DOHH2 (cell line): ENCODE data around the gene CANT1.
"Not testable (repeated sequence)": the region's sequence is repeated elsewhere in the genome, so short reads cannot be mapped to it uniquely, and the experiment has no call there.

Experiments
- H3F3A ChIP-seq: fragments of 200-600 bp; sonication (generic), shearing (Covaris generic); 2 replicates; pipeline ENCODE4 v1.6.0; 2016; ENCODE audit warnings: antibody characterized with exemption, mild to moderate bottlenecking; ENCODE audit not compliant: control insufficient read depth, insufficient read depth
- H3K27ac ChIP-seq: fragments of 200-600 bp; sonication (generic); 2 replicates; pipeline ENCODE4 v1.5.1; 2014; ENCODE audit warnings: low read depth, mild to moderate bottlenecking, low read length, moderate library complexity
- H3K27me3 ChIP-seq: fragments of 200-600 bp; sonication (generic); 2 replicates; pipeline ENCODE4 v1.6.1; 2014; ENCODE audit warnings: mild to moderate bottlenecking, low read length, mixed read lengths; ENCODE audit not compliant: control insufficient read depth
- H3K36me3 ChIP-seq: fragments of 200-600 bp; sonication (generic); 2 replicates; pipeline ENCODE4 v1.6.1; 2014; ENCODE audit warnings: mild to moderate bottlenecking, low read length, moderate library complexity, mixed read lengths; ENCODE audit not compliant: control insufficient read depth
- H3K4me1 ChIP-seq: fragments of 200-600 bp; sonication (generic); 2 replicates; pipeline ENCODE4 v1.6.1; 2014; ENCODE audit warnings: mild to moderate bottlenecking, low read length, mixed read lengths; ENCODE audit not compliant: control insufficient read depth
- H3K4me2 ChIP-seq: fragments of 200-600 bp; sonication (generic); 2 replicates; pipeline ENCODE4 v1.6.0; 2014; ENCODE audit warnings: mild to moderate bottlenecking, low read length, moderate library complexity
- H3K4me3 ChIP-seq: fragments of 200-600 bp; sonication (generic); 2 replicates; pipeline ENCODE4 v1.5.1; 2014; ENCODE audit warnings: mild to moderate bottlenecking, low read length, mixed read lengths
- H3K79me2 ChIP-seq: fragments of 200-600 bp; sonication (generic); 2 replicates; pipeline ENCODE4 v1.6.1; 2014; ENCODE audit warnings: mild to moderate bottlenecking, low read length, mixed read lengths; ENCODE audit not compliant: control insufficient read depth
- H3K9me2 ChIP-seq: fragments of 200-600 bp; sonication (generic); replicated peaks from 2 replicates; pipeline ENCODE4 v1.6.1; 2014; ENCODE audit warnings: mild to moderate bottlenecking, low read length, mixed read lengths; ENCODE audit not compliant: control insufficient read depth
- H3K9me3 ChIP-seq: fragments of 200-600 bp; sonication (generic); 2 replicates; pipeline ENCODE4 v1.6.1; 2014; ENCODE audit warnings: antibody characterized with exemption, low read length, mixed read lengths; ENCODE audit not compliant: control insufficient read depth, insufficient read depth
- H4K20me1 ChIP-seq: fragments of 200-600 bp; sonication (generic); 2 replicates; pipeline ENCODE4 v1.6.0; 2014; ENCODE audit warnings: low read depth, mild to moderate bottlenecking, antibody characterized with exemption, low read length, moderate library complexity; ENCODE audit not compliant: control insufficient read depth, insufficient read depth
- CTCF ChIP-seq: fragments of 200-600 bp; sonication (generic); IDR thresholded peaks from one replicate; pipeline ENCODE4 v1.5.1; 2014; ENCODE audit warnings: antibody characterized with exemption, mild to moderate bottlenecking, low read depth, low read length; ENCODE audit not compliant: poor library complexity, severe bottlenecking
- EZH2phosphoT487 ChIP-seq: fragments of 200-600 bp; sonication (generic); IDR thresholded peaks from 2 replicates; pipeline ENCODE4 v1.6.1; 2017; ENCODE audit warnings: borderline replicate concordance, mild to moderate bottlenecking, antibody characterized with exemption, low read length, moderate library complexity, mixed read lengths

Gene CANT1

DNA sequence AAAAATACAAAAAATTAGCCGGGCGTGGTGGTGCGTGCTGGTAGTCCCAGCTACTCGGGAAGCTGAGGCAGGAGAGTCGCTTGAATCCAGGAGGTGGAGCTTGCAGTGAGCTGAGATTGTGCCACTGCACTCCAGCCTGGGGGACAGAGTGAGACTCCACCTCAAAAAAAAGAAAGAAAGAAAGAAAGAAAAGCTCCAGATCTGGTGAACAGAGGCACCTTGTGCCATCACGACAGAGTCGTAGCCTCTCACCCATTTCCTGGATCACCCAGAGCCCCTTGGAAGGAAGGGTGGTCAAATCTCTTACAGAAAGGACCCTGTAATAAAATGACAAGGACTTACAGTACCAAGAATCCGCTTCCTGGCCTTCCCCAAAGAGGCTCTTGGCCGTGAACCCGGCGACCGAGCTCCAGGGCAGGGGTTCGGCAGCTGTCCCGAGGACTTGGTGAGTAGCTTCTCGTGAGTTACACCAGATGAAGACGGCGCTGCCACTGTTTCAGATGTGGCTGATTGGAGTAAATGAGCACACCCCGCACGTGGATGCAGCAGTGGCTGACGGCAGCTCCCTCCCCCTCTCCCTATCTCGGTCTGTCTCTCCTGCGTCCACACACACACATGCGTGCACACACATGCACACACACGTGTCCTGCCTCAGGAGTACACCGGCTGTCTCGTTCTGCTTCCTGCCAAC is 43.3 kb downstream of the CANT1 start:
- no peaks in the 10 kb centered on the region for H3K9me2 ChIP-seq
- H3K79me2 ChIP-seq, result no peaks in the 10 kb centered on the region
- no peak overlapping the region for H3K27ac ChIP-seq
- H4K20me1 ChIP-seq, result 0 out of 2 replicates have a peak, but pooled peaks cover 4% of the 10 kb centered on the region
- no peaks in the 10 kb centered on the region for H3K27me3 ChIP-seq
- H3F3A ChIP-seq, result no peaks in the 10 kb centered on the region
- H3K9me3 ChIP-seq, result no peaks in the 10 kb centered on the region
- peak overlapping the region; percentile 87 for H3K4me2 ChIP-seq
- no peak overlapping the region; the same call in 1 of the 2 replicates for H3K4me3 ChIP-seq
- H3K4me1 ChIP-seq, result peaks cover 29% of the 10 kb centered on the region
- H3K36me3 ChIP-seq, result no peaks in the 10 kb centered on the region
- no peak for TF ChIP-seq EZH2phosphoT487
- no peak for TF ChIP-seq CTCF

- H3K27me3 ChIP-seq, result no peaks in the 10 kb centered on the region
- TF ChIP-seq CTCF (no peak), EZH2phosphoT487 (no peak)
- peak overlapping the region; percentile 42 for H3K27ac ChIP-seq
- H3K4me2 ChIP-seq, result peak overlapping the region; percentile 87
- 0 out of 2 replicates have a peak, but pooled peaks cover 4% of the 10 kb centered on the region for H4K20me1 ChIP-seq
- no peaks in the 10 kb centered on the region for H3K79me2 ChIP-seq
- H3K9me3 ChIP-seq, result no peaks in the 10 kb centered on the region
- H3F3A ChIP-seq, result no peaks in the 10 kb centered on the region
- H3K9me2 ChIP-seq, result no peaks in the 10 kb centered on the region
- peaks cover 29% of the 10 kb centered on the region for H3K4me1 ChIP-seq
- H3K36me3 ChIP-seq, result no peaks in the 10 kb centered on the region
- H3K4me3 ChIP-seq, result peak overlapping the region; percentile 66
Observed at GRCh38 chr17:78965491-78965924, 44.1 kb downstream of the CANT1 start.

DNA sequence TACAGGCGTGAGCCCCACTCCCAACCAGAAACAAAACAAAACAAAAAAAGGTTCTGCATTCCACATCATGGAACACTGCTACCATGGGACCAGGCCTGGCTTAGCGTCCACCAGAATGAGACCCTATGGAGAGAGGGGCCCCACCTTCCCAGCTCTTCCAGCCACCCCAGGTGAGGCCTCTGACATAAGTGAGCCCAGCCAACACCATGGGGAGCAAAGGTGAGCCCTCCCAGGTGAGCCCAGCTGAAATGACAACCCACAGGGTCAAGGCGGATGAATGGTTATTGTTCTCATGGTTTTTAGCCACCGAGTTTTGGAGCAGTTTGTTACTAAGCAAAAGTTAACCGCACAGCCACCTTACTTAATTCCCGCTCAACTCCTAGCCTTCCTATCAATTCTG is 46.2 kb downstream of the CANT1 start:
- H3K4me1 ChIP-seq, result peaks cover 29% of the 10 kb centered on the region
- H3K4me2 ChIP-seq, result no peak overlapping the region
- no peaks in the 10 kb centered on the region for H3K9me2 ChIP-seq
- no peaks in the 10 kb centered on the region for H3F3A ChIP-seq
- no peak overlapping the region for H3K4me3 ChIP-seq
- TF ChIP-seq CTCF (no peak), EZH2phosphoT487 (no peak)
- H3K36me3 ChIP-seq, result no peaks in the 10 kb centered on the region
- H3K79me2 ChIP-seq, result no peaks in the 10 kb centered on the region
- no peaks in the 10 kb centered on the region for H3K9me3 ChIP-seq
- H3K27me3 ChIP-seq, result no peaks in the 10 kb centered on the region
- H3K27ac ChIP-seq, result no peak overlapping the region
- 0 out of 2 replicates have a peak, but pooled peaks cover 4% of the 10 kb centered on the region for H4K20me1 ChIP-seq

DNA sequence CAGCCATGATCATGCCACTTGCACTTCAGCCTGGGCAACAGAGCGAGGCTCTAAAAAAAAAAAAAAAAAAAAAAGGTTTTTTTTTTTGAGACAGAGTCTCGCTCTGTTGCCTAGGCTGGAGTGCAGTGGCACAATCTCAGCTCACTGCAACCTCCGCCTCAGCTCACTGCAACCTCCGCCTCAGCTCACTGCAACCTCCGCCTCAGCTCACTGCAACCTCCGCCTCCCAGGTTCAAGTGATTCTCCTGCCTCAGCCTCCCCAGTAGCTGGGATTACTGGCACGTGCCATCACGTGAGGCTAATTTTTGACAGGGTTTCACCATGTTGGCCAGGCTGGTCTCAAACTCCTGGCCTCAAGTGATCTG is 46.6 kb downstream of the CANT1 start:
- not testable (repeated sequence) for H3K4me3 ChIP-seq, H3K9me2 ChIP-seq, H3F3A ChIP-seq, H4K20me1 ChIP-seq, H3K79me2 ChIP-seq, H3K27me3 ChIP-seq, H3K27ac ChIP-seq, H3K36me3 ChIP-seq, H3K4me2 ChIP-seq, H3K9me3 ChIP-seq
- peaks cover 29% of the 10 kb centered on the region for H3K4me1 ChIP-seq
